ENCODE measurements around the gene IL12RB1. TPM values are rescaled to one million over a fixed set of nuclear protein-coding genes. Genes with fewer than 3 reads are reported as not detected.

The IL12RB1 gene
- total RNA-seq, 5 donors from 2014 or later (not counting 1 experiment from before 2014, with no cell fraction given) = 26.3 to 45.2 (median 39.3) TPM

DNA sequence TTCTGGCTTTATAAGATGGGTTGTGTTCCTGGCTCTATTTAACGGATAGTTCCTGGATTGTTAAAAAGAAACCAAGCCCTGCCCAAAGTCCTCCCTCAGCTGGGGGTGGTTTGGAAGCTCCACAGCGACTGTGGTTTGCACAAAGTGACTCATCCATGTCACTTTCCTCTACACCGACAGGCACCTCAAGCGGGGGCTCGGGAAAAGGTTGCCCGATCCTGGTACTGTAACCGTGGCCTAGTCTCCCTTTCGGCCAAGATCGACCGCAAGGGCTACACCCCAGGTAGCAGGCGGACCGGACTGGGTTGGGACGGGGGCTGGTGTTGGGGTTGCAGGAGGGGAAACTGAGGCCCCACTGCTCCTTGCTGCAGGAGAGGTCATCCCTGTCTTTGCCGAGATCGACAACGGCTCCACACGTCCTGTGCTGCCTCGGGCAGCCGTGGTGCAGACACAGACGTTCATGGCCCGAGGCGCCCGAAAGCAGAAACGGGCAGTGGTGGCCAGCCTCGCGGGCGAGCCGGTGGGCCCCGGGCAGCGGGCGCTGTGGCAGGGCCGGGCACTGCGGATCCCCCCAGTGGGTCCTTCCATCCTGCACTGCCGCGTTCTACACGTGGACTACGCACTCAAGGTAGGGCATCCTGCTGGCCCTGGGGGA lies 77.2 kb downstream of the IL12RB1 start:
- 95% methylated on average over 24 of the region's 37 CpGs for WGBS (ENCODE audit: insufficient coverage)

More for the DNA sequence above, 77.2 kb downstream of the IL12RB1 start:
- H3K4me1 ChIP-seq (ENCODE audit: control insufficient read depth in 1 of 2, extremely low read depth in 1 of 2, insufficient read depth in 2 of 2, low read length in 2 of 2) = peaks cover 37 to 64% of the 10 kb centered on the region in 2 experiments
- peaks cover 6 to 49% of the 10 kb centered on the region in 2 donors for H3K36me3 ChIP-seq (ENCODE audit: control insufficient read depth in 2 of 2, extremely low read depth in 1 of 2, insufficient read depth in 1 of 2, low read length in 1 of 2)
- ATAC-seq (replicated peaks in 1 of 4) (no peak), DNase-seq (no peak)
- Mint-ChIP-seq H3K4me3 (peak overlapping the region; percentile 89 to 96 (median 91)), H3K36me3 (peaks cover 41% of the 10 kb centered on the region), H3K9me3 (no peaks in the 10 kb centered on the region), H3K27ac (peak overlapping the region; percentile 89 to 90), H3K27me3 (no peaks in the 10 kb centered on the region), H3K4me1 (peaks cover 53 to 63% (median 56%) of the 10 kb centered on the region in 3 donors)
- CTCF ChIA-PET = interaction anchor here in 1 of 2 donors (0.6 to 1.6 kb wide), 3 partner anchors 35 to 111 kb away, joined by 3 to 8 read pairs (median 6); no protein-coding TSS in a partner anchor
- H3K27ac ChIP-seq (ENCODE audit: low read length) = peak overlapping the region; percentile 66
- no peaks in the 10 kb centered on the region for H3K9me3 ChIP-seq
- H3K4me3 ChIP-seq (ENCODE audit: control insufficient read depth in 1 of 2, extremely low read depth in 1 of 2, low read length in 1 of 2) = peak overlapping the region; percentile 53 to 77
- POLR2A ChIA-PET = interaction anchor here in 1 of 2 donors (0.9 kb wide), 1 partner anchor 37 kb away, joined by 3 read pairs; no protein-coding TSS in a partner anchor
- H3K27me3 ChIP-seq (replicated peaks in 1 of 2; ENCODE audit: control insufficient read depth in 2 of 2, extremely low read depth in 1 of 2, insufficient read depth in 2 of 2, low read length in 1 of 2) = no peaks in the 10 kb centered on the region

Other genes with a start within 250 kb of the IL12RB1 start
- gene JAK3, start 239.0 kb downstream of the IL12RB1 start, total RNA-seq = 100 to 1,000 TPM; 120 to 224 (median 127) TPM
- gene RPL18A, start 227.0 kb downstream of the IL12RB1 start, total RNA-seq = 1,000 to 10,000 TPM; 3,000 to 4,207 (median 4,048) TPM
- gene SLC5A5, start 215.0 kb downstream of the IL12RB1 start, total RNA-seq = 1 to 10 TPM; 2.1 to 5.7 (median 3.5) TPM
- 10 to 100 TPM; 24.8 to 51.1 (median 41.5) TPM for gene CCDC124, start 153.9 kb downstream of the IL12RB1 start, total RNA-seq
- not detected for gene KCNN1, start 119.8 kb downstream of the IL12RB1 start, total RNA-seq
- 100 to 1,000 TPM; 163 to 195 (median 188) TPM for gene ARRDC2, start 78.8 kb downstream of the IL12RB1 start, total RNA-seq
- gene MAST3, start 10.8 kb upstream of the IL12RB1 start, total RNA-seq = 10 to 100 TPM; 42.0 to 60.2 (median 53.2) TPM
- gene PIK3R2, start 66.2 kb upstream of the IL12RB1 start, total RNA-seq = 10 to 100 TPM; 11.8 to 25.5 (median 17.6) TPM
- 10 to 100 TPM in 1 of 5 donors, 1 to 10 TPM in 4; 3.2 to 11.8 (median 5.1) TPM for gene IFI30, start 86.9 kb upstream of the IL12RB1 start, total RNA-seq
- 1 to 10 TPM; 3.8 to 8.2 (median 8.1) TPM for gene MPV17L2, start 106.3 kb upstream of the IL12RB1 start, total RNA-seq
- gene RAB3A, start 117.1 kb upstream of the IL12RB1 start, total RNA-seq = 1 to 10 TPM; 4.7 to 8.3 (median 5.6) TPM
- gene PDE4C, start 139.5 kb upstream of the IL12RB1 start, total RNA-seq = not detected
- gene IQCN, start 187.5 kb upstream of the IL12RB1 start, total RNA-seq = 10 to 100 TPM in 2 of 5 donors, 1 to 10 TPM in 3; 4.1 to 42.8 (median 6.3) TPM
- gene JUND, start 194.7 kb upstream of the IL12RB1 start, total RNA-seq = 1,000 to 10,000 TPM in 1 of 5 donors, 100 to 1,000 TPM in 4; 247 to 1,161 (median 272) TPM
- 10 to 100 TPM; 58.5 to 82.7 (median 69.1) TPM for gene LSM4, start 236.1 kb upstream of the IL12RB1 start, total RNA-seq

Data from T-cell (primary cell).